ENCODE measurements around the gene PPM1N. TPM values are rescaled to one million over a fixed set of nuclear protein-coding genes. Genes with fewer than 3 reads are reported as not detected.
A peak's percentile ranks its signal among the peaks of the same experiment; 100 is the strongest.

Gene PPM1N
- total RNA-seq, 1 donor from 2014 or later: not detected

GRCh38 chr19:45470762-45471081, 27.5 kb upstream of the PPM1N start:
- no peak for DNase-seq (ENCODE audit: low read depth in 2 of 2)

DNA sequence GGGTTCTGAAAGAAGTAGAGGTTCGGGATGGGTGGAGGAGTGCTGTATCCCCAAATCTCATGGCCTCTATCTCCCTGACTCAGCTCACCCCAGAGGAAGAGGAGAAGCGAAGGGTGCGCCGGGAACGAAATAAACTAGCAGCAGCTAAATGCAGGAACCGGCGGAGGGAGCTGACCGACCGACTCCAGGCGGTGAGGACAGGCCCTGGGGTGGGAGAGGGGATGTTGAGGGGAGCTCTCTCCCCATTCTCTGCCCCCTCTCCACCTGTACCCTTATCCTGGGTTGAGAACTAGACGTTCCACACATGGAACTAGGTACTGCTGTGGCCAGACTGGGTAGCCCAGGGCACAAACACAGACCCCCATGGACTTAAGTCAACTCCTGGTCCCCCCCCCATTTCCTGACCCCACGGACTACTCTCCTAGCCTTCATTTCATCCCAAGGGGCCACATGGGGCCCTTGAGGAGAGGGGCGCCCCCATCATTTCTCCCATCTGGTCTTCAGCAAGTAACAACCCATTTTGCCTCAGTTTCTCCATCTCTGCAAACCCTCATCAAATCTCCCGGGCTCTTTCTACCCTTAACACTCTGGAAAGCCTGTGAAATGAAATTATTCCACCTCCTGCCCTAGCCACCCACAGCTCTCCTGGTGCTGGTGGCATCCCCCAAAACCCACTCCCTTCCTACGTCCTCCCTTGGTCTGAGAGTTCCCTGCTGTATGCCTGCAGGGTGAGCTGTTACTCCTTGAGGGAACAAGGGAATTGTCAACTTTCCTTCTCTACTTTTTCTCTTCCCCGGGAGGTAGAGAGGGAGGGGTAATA, 26.9 kb upstream of the PPM1N start:
- DNase-seq (ENCODE audit: low read depth in 2 of 2): no peak

- DNase-seq (ENCODE audit: low read depth in 2 of 2): peak in 1 of 2 donors; percentile 18
Measured at GRCh38 chr19:45471931-45472562, 26.2 kb upstream of the PPM1N start.

GRCh38 chr19:45472563-45473366, 25.5 kb upstream of the PPM1N start:
- no peak for DNase-seq (ENCODE audit: low read depth in 2 of 2)

GRCh38 chr19:45473367-45473681, 24.9 kb upstream of the PPM1N start:
- peak in 1 of 2 donors; percentile 31 for DNase-seq (ENCODE audit: low read depth in 2 of 2)

DNA sequence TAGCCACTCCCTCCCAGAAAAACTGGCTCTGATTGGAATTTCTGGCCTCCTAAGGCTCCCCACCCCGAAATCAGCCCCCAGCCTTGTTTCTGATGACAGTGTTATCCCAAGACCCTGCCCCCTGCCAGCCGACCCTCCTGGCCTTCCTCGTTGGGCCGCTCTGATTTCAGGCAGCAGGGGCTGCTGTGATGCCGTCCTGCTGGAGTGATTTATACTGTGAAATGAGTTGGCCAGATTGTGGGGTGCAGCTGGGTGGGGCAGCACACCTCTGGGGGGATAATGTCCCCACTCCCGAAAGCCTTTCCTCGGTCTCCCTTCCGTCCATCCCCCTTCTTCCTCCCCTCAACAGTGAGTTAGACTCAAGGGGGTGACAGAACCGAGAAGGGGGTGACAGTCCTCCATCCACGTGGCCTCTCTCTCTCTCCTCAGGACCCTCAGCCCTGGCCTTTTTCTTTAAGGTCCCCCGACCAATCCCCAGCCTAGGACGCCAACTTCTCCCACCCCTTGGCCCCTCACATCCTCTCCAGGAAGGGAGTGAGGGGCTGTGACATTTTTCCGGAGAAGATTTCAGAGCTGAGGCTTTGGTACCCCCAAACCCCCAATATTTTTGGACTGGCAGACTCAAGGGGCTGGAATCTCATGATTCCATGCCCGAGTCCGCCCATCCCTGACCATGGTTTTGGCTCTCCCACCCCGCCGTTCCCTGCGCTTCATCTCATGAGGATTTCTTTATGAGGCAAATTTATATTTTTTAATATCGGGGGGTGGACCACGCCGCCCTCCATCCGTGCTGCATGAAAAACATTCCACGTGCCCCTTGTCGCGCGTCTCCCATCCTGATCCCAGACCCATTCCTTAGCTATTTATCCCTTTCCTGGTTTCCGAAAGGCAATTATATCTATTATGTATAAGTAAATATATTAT, 24.3 kb upstream of the PPM1N start:
- peak in 1 of 2 donors; percentile 43 for DNase-seq (ENCODE audit: low read depth in 2 of 2)

DNA sequence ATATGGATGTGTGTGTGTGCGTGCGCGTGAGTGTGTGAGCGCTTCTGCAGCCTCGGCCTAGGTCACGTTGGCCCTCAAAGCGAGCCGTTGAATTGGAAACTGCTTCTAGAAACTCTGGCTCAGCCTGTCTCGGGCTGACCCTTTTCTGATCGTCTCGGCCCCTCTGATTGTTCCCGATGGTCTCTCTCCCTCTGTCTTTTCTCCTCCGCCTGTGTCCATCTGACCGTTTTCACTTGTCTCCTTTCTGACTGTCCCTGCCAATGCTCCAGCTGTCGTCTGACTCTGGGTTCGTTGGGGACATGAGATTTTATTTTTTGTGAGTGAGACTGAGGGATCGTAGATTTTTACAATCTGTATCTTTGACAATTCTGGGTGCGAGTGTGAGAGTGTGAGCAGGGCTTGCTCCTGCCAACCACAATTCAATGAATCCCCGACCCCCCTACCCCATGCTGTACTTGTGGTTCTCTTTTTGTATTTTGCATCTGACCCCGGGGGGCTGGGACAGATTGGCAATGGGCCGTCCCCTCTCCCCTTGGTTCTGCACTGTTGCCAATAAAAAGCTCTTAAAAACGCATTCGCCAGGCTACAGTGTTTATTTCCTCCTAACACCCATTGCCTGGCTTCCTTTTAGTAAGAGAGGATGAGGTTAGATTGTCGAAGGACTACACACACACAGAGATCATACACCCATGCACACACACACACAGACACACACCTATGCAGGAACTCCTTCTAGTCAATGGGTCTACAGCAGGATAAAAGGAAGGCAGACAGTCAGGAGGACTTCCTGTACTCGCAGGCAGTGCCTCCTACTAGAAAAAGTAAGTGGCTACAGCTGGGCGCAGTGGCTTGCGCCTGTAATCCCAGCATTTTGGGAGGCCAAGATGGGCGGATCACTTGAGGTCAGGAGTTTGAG, 23.4 kb upstream of the PPM1N start:
- peak; percentile 30 to 79 for DNase-seq (ENCODE audit: low read depth in 2 of 2)

DNA sequence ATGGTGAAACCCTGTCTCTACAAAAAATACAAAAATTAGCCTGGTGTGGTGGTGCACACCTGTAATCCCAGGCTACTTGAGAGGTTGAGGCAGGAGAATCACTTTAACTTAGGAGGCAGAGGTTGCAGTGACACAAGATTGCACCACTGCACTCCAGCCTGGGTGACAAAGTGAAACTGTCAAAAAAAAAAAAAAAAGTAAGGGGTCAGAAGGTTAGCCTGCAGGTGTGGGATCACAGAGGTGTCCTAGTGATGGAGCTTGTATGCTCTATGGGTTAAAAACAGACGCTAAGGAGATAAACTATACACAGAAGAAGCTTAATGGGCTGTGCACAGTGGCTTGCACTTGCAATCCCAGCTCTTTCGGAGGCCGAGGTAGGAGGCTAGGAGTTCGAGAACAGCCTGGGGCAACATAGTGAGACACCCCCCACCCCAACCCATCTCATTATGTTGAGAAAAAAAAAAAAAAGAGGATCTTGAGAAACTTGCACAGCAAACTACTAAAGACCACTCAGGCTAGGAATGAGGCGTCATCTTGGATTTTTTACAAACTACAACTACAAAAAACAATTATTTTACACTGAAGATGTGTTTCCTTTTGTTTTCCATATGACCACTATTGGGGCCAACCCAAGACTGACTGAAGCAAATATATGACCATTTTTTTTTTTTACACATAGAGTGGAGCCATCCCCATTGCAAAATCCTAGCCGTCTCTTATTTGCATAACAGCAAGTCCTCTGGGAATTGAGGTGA, 22.5 kb upstream of the PPM1N start:
- DNase-seq (ENCODE audit: low read depth in 2 of 2): peak; percentile 24 to 77

DNA sequence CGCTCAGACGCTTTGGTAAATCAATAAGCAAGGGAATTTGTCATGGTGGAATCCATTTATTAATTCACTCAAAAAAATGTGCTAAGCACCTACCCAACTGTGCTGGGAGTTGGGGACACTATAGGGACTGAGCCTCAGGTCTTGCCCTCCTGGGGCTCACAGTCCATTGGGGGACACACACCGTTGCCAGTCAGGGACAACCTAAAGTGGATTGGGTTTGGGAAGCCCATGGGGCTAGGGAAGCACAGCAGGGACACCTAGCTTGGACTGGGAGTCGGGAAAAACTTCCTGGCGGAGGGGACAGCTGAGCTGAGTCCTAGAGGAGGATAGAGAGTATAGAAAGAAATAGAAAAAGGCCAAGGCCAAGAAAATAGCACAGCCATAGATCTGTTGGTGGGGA, 21.9 kb upstream of the PPM1N start:
- DNase-seq (ENCODE audit: low read depth in 2 of 2): no peak

GRCh38 chr19:45477186-45477585, 21.1 kb upstream of the PPM1N start:
- no peak for DNase-seq (ENCODE audit: low read depth in 2 of 2)

DNA sequence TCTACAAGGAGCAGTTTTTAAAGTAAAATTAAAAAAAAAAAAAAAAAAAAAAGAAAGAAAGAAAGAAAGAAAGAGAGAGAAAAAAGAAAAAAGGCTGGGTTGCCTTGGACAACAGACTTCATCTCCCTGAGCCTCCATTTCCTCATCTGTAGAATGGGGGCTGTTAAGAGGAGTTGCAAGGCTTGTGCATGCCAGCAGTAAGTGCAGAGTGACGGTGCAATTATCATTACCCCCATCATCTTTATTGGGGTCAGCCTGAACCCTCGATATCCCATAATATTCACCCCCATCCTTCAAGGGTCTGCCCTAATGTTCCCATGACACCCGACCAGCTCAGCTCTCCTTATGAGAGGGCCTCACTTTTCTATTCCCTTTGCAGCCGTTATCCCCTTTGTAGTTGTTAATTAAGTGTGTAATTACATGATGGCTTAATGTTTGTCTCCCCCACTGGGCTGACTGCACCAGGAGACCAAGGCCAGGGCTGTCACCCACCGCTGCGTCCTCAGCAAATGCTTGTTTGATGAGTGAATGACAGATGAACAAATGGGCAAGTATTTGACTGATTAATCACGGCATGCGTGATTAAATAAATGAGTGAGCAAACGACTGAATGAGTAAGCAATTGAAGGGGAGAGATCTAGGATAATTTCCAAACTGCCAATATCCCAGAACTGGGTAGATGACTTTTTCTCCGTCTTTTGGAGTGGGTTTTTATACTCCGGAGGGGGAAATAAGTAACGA, 20.4 kb upstream of the PPM1N start:
- no peak for DNase-seq (ENCODE audit: low read depth in 2 of 2)

GRCh38 chr19:45478454-45479238, 19.6 kb upstream of the PPM1N start:
- DNase-seq (ENCODE audit: low read depth in 2 of 2): peak; percentile 89 to 93

- no peak for DNase-seq (ENCODE audit: low read depth in 2 of 2)
Measured at GRCh38 chr19:45483033-45483432, 15.2 kb upstream of the PPM1N start.

DNA sequence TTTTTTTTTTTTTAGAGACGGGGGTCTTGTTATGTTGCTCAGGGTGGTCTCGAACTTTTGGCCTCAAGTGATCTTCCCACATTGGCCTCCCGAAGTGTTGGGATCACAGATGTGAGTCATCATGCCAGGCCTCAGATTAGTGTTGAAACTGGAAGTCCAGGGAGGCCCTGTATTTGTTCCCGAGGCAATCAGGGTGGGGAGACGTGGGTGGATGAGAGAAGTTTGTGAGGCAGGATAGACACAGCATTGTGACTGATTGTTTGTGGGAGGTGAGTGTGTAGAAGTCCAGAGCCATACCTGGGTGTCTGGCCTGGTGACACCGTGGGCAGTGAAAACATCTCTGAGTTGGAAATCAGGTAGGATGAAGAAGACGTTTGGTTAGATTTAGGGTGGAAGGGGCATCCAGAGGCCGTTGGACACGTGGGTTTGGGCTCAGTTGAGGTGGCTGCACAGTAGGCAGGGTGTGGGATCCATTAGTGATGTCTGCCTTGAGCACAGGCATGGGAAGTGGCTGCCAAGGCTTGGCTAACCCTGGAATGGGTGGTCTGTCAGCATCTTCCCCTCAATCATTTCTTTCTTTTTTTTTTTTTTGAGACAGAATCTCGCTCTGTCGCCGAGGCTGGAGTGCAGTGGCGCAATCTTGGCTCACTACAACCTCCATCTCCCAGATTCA, 13.8 kb upstream of the PPM1N start:
- DNase-seq (ENCODE audit: low read depth in 2 of 2): no peak

DNA sequence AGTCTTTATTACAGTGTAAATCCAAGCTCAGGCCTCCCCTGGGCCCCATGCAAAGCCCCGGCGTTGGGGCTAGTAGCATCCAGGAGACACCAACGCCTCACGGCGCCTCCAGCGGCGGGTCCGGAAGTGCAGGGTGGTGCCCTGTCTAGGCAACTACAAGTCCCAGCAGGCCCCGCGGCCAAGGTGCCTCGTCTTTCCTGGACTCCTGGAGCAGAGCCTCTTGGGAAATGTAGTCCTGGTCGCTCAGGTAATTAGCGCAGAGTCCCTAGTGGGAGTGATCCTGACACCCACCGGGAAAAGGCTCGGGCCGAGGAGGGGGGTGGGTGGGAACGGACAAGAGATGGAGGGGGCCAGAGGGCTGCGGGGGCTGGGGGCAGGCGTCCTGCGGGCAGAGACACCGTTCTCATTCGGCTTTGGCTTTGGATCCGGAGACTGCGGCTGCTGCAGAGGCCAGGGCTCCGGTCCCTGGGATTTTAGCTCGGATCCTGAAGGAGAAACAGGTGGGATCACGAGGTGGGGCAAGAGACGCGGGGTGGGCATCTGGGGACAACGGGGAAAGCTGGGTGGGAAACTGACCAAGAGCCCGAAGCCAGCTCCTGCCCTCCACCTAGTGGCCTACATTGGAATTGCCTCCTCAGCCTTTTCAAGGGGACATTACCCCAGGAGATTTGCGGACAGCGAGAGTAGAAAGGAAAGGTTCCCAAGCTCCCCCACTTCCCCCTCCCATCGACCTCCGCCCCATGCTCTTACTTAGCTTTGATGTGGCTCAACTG, 12.8 kb upstream of the PPM1N start:
- DNase-seq (ENCODE audit: low read depth in 2 of 2): peak; percentile 93 to 95

DNA sequence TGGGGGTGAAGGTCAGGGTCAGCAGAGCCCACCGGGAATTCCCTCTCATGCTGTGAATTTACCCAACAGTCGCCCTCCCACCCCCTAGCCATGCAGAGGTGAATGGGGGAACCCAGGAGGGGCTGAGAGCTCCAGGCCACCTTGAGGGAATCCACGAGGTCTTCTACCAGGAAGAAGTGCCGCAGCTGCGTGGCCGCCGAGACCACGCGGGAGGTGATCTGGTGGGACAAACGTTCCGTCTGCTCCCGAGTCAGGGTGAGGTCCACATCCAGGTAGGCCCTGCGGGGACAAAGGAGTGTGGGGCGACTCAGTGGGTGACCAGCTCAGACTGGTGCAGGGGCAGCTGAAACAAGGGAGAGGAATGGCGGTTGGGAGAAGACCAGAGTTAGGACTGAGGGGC, 9.5 kb upstream of the PPM1N start:
- no peak for DNase-seq (ENCODE audit: low read depth in 2 of 2)

All from lung microvascular endothelial cell (primary cell).